HG03565 (cell line): ENCODE results near the gene SMIM10L2A.
"Not testable (repeated sequence)": the region's sequence is repeated elsewhere in the genome, so short reads cannot be mapped to it uniquely, and the experiment has no call there.

ENCODE experiments used
- ATAC-seq: cut with Tn5 transposase; IDR thresholded peaks from one replicate; pipeline ENCODE4 v1.9.1; 2021; ENCODE audit warnings: mild to moderate bottlenecking, moderate library complexity; ENCODE audit not compliant: unreplicated experiment

The SMIM10L2A gene

GRCh38 chrX:135421537-135421931 is 210 bp upstream of the SMIM10L2A start:
- ATAC-seq, result peak; percentile 74

DNA sequence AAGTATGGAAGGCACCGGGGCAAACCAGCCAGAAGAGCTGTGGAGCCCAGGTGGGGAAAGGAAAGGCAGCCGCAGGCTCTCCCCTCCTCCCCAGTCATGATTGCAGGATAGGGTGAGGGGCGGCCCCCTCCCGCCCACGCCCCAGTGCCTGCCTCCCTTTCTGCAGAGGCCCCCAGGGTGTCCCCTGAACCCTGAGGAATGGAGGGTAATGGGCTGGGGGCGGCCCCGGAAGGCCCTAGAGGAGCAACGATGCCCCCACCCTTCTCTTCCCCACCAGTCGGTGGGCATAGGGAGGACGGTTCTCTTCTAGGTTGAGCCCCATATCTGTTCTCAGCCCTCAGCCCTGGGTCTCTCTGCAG is 1.0 kb downstream of the SMIM10L2A start:
- ATAC-seq, result not testable (repeated sequence)

- not testable (repeated sequence) for ATAC-seq
These were observed 1.6 kb downstream of the SMIM10L2A start for GRCh38 chrX:135423173-135423864.

GRCh38 chrX:135424469-135424868 is 2.7 kb downstream of the SMIM10L2A start:
- no peak for ATAC-seq

GRCh38 chrX:135425026-135425965 is 3.6 kb downstream of the SMIM10L2A start:
- ATAC-seq, result no peak

- ATAC-seq, result no peak
These were observed 7.7 kb downstream of the SMIM10L2A start for GRCh38 chrX:135429429-135429828.

GRCh38 chrX:135431886-135432285 is 10.1 kb downstream of the SMIM10L2A start:
- no peak for ATAC-seq

GRCh38 chrX:135432453-135432852 is 10.7 kb downstream of the SMIM10L2A start:
- no peak for ATAC-seq

- ATAC-seq, result no peak
These were observed 11.3 kb downstream of the SMIM10L2A start for GRCh38 chrX:135432881-135433521.

- ATAC-seq, result no peak
These were observed 11.9 kb downstream of the SMIM10L2A start for GRCh38 chrX:135433531-135434257.

- ATAC-seq, result no peak
These were observed 12.8 kb downstream of the SMIM10L2A start for GRCh38 chrX:135434258-135435138.

DNA sequence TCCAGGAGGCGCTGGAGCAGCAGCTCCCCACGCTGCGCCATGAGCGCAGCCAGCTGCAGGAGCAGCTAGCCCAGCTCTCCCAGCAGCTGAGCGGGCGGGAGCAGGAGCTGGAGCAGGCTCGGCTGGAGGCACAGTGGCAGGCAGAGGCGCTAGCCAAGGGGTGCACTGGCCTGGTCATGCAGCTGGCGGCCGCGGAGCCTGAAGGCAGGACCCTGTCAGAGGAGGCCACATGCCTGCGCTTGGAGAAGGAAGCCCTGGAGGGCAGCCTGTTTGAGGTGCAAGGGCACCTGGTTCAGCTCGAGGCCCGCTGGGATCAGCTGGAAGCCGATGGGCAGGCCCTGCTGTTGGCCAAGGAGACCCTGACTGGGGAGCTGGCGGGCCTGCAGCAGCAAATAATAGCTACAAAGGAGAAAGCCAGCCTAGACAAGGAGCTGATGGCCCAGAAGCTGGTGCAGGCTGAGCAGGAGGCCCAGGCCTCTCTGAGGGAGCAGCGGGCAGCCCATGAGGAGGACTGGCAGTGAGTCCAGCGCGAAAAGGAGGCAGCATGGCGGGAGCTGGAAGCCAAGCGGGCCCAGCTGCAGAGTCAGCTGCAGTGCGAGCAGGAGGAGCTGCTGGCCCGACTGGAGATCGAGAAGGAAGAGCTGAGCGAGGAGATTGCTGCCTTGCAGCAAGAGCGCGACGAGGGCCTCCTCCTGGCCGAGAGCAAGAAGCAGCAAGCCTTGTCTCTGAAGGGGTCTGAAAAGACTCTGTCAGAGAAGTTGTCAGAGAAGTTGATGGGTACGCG is 13.6 kb downstream of the SMIM10L2A start:
- no peak for ATAC-seq

DNA sequence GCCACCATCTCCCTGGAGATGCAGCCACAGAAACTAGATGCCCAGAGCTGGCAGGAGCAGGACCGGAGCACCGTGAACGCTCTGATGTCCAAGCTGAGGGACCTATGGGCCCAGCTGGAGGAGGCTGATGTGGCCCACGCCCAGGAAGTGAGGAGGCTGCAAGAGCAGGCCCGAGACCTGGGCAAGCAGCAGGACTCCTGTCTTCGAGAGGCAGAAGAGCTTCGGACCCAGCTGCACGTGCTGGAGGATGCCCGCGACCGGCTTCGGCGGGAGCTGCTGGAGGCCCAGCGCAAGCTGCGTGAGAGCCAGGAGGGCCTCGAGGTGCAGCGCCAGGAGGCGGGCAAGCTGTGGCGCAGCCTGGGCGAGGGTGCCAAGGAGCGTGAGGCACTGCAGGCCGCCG is 14.2 kb downstream of the SMIM10L2A start:
- no peak for ATAC-seq

GRCh38 chrX:135436456-135436855 is 14.7 kb downstream of the SMIM10L2A start:
- ATAC-seq, result no peak

DNA sequence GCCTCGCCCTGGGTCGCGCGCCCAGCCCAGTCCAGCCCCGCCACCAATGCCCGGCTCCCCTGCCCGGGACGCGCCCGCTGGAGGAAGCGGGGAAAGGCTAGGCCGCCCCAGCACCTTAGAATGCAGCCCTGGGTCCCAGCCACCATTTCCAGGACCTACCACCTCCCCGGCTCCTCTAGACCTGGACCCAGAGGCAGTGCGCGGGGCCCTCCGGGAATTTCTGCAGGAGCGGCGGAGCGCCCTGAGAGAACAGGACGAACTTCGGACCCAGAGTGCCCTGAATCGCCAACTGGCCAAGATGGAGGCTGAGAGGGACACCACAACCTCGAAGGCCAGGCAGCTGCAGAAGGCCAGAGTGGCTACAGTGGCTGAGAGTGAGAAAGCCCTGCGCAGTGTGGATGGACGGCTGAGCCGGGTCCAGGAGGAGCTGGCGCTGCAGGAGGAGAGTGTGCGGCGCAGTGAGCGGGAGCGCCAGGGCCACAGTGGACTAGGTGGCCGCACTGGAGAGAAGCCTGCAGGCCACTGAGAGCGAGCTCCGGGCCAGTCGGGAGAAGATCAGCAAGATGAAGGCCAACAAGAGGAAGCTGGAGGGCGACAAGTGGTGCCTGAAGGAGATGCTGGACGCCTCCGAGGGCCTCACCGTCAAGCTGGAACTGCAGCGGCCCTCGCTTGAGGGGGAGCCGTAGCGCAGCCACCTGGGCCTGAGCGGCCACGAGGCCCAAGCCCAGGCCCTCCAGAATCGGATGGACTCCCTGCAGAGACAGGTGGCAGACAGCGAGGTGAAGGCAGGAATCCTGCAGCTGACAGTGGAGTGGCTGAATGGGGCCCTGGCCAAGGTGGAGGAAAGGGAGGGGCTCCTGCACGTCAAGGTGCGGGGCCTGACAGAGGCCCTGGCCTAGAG is 15.5 kb downstream of the SMIM10L2A start:
- no peak for ATAC-seq

GRCh38 chrX:135437867-135438733 is 16.4 kb downstream of the SMIM10L2A start:
- no peak for ATAC-seq

- no peak for ATAC-seq
These were observed 16.9 kb downstream of the SMIM10L2A start for GRCh38 chrX:135438734-135439043.
